Measurements from ENCODE around the gene KLK10. TPM values are rescaled to one million over a fixed set of nuclear protein-coding genes. Genes with fewer than 3 reads are reported as not detected.
A peak's percentile ranks its signal among the peaks of the same experiment; 100 is the strongest.

KLK10 gene
- total RNA-seq, 2 experiments from 2014 or later = not detected

- intact Hi-C loops (cut with micrococcal nuclease) = no loop called here
- CTCF ChIA-PET = no interaction called here
Observed at GRCh38 chr19:51023946-51024345, 4.4 kb upstream of the KLK10 start.

GRCh38 chr19:51022526-51022925, 3.0 kb upstream of the KLK10 start:
- peaks cover 32% of the 10 kb centered on the region for H3K27me3 Mint-ChIP-seq
- H3K36me3 Mint-ChIP-seq = no peaks in the 10 kb centered on the region
- ChIA-PET CTCF (interaction anchor here (2.6 kb wide), 1 partner anchor 73 kb away, joined by 12 read pairs; no protein-coding TSS in a partner anchor), POLR2A (no interaction called here)
- H3K27ac Mint-ChIP-seq = no peak overlapping the region
- DNase-seq = no peak
- H3K9me3 Mint-ChIP-seq = no peaks in the 10 kb centered on the region
- no peak overlapping the region for H3K4me3 Mint-ChIP-seq
- H3K4me1 Mint-ChIP-seq (ENCODE audit: low read depth) = peaks cover 7% of the 10 kb centered on the region
- intact Hi-C loops (cut with micrococcal nuclease) = no loop called here

More at GRCh38 chr19:51023946-51024345, 4.4 kb upstream of the KLK10 start:
- Mint-ChIP-seq H3K4me3 (no peak overlapping the region), H3K36me3 (no peaks in the 10 kb centered on the region), H3K4me1 (ENCODE audit: low read depth) (peaks cover 2% of the 10 kb centered on the region), H3K27me3 (peaks cover 23% of the 10 kb centered on the region), H3K9me3 (no peaks in the 10 kb centered on the region), H3K27ac (no peak overlapping the region)
- DNase-seq = no peak
- POLR2A ChIA-PET = no interaction called here

GRCh38 chr19:51020988-51021651, 1.6 kb upstream of the KLK10 start:
- DNase-seq = peak; percentile 23

GRCh38 chr19:51018745-51019543, 565 bp downstream of the KLK10 start:
- intact Hi-C loops (cut with micrococcal nuclease) = loop anchor here (5.0 kb wide), 1 partner anchor 73 kb away; no protein-coding TSS in a partner anchor
- no peak overlapping the region for H3K4me3 Mint-ChIP-seq
- ChIA-PET CTCF (no interaction called here), POLR2A (no interaction called here)
- H3K27me3 Mint-ChIP-seq = peaks cover 57% of the 10 kb centered on the region
- no peaks in the 10 kb centered on the region for H3K36me3 Mint-ChIP-seq
- no peak overlapping the region for H3K27ac Mint-ChIP-seq
- H3K4me1 Mint-ChIP-seq (ENCODE audit: low read depth) = peaks cover 13% of the 10 kb centered on the region
- no peaks in the 10 kb centered on the region for H3K9me3 Mint-ChIP-seq
- DNase-seq = no peak

More at GRCh38 chr19:51020988-51021651, 1.6 kb upstream of the KLK10 start:
- POLR2A ChIA-PET = no interaction called here
- H3K36me3 Mint-ChIP-seq = no peaks in the 10 kb centered on the region
- H3K27ac Mint-ChIP-seq = no peak overlapping the region
- intact Hi-C loops (cut with micrococcal nuclease) = no loop called here
- CTCF ChIA-PET = interaction anchor here (0.7 to 2.6 kb wide), 7 partner anchors 11 to 137 kb away, joined by 3 to 12 read pairs (median 3); no protein-coding TSS in a partner anchor
- no peaks in the 10 kb centered on the region for H3K9me3 Mint-ChIP-seq
- H3K27me3 Mint-ChIP-seq = peaks cover 39% of the 10 kb centered on the region
- H3K4me1 Mint-ChIP-seq (ENCODE audit: low read depth) = peaks cover 13% of the 10 kb centered on the region
- no peak overlapping the region for H3K4me3 Mint-ChIP-seq

GRCh38 chr19:51016798-51017683, 2.5 kb downstream of the KLK10 start:
- H3K9me3 Mint-ChIP-seq = no peaks in the 10 kb centered on the region
- peaks cover 13% of the 10 kb centered on the region for H3K4me1 Mint-ChIP-seq (ENCODE audit: low read depth)
- H3K36me3 Mint-ChIP-seq = no peaks in the 10 kb centered on the region
- H3K27ac Mint-ChIP-seq = no peak overlapping the region
- POLR2A ChIA-PET = no interaction called here
- DNase-seq = peak; percentile 40
- peaks cover 59% of the 10 kb centered on the region for H3K27me3 Mint-ChIP-seq
- intact Hi-C loops (cut with micrococcal nuclease) = loop anchor here (5.0 kb wide), 1 partner anchor 75 kb away; no protein-coding TSS in a partner anchor
- no peak overlapping the region for H3K4me3 Mint-ChIP-seq
- CTCF ChIA-PET = interaction anchor here (0.8 to 1.5 kb wide), 4 partner anchors 15 to 160 kb away, joined by 3 to 4 read pairs (median 3); no protein-coding TSS in a partner anchor

- CTCF ChIA-PET = interaction anchor here (0.8 kb wide), 1 partner anchor 161 kb away, joined by 3 read pairs; no protein-coding TSS in a partner anchor
- no peaks in the 10 kb centered on the region for H3K9me3 Mint-ChIP-seq
- intact Hi-C loops (cut with micrococcal nuclease) = loop anchor here (5.0 kb wide), 1 partner anchor 77 kb away; no protein-coding TSS in a partner anchor
- POLR2A ChIA-PET = no interaction called here
- H3K27me3 Mint-ChIP-seq = peaks cover 60% of the 10 kb centered on the region
- no peak for DNase-seq
- H3K36me3 Mint-ChIP-seq = no peaks in the 10 kb centered on the region
- no peak overlapping the region for H3K4me3 Mint-ChIP-seq
- H3K27ac Mint-ChIP-seq = no peak overlapping the region
- H3K4me1 Mint-ChIP-seq (ENCODE audit: low read depth) = peaks cover 13% of the 10 kb centered on the region
Observed at GRCh38 chr19:51015691-51016267, 3.7 kb downstream of the KLK10 start.

GRCh38 chr19:51014242-51014641, 5.3 kb downstream of the KLK10 start:
- intact Hi-C loops (cut with micrococcal nuclease) = no loop called here
- H3K9me3 Mint-ChIP-seq = no peaks in the 10 kb centered on the region
- no peaks in the 10 kb centered on the region for H3K36me3 Mint-ChIP-seq
- CTCF ChIA-PET = no interaction called here
- H3K4me3 Mint-ChIP-seq = no peak overlapping the region
- POLR2A ChIA-PET = no interaction called here
- no peak overlapping the region for H3K27ac Mint-ChIP-seq
- H3K4me1 Mint-ChIP-seq (ENCODE audit: low read depth) = peaks cover 11% of the 10 kb centered on the region
- H3K27me3 Mint-ChIP-seq = peaks cover 60% of the 10 kb centered on the region
- DNase-seq = no peak

GRCh38 chr19:51012661-51013190, 6.8 kb downstream of the KLK10 start:
- no peaks in the 10 kb centered on the region for H3K36me3 Mint-ChIP-seq
- POLR2A ChIA-PET = no interaction called here

GRCh38 chr19:51010066-51010795, 9.3 kb downstream of the KLK10 start:
- intact Hi-C loops (cut with micrococcal nuclease) = no loop called here
- H3K36me3 Mint-ChIP-seq = no peaks in the 10 kb centered on the region
- POLR2A ChIA-PET = no interaction called here
- no peak overlapping the region for H3K4me3 Mint-ChIP-seq
- H3K27ac Mint-ChIP-seq = no peak overlapping the region
- CTCF ChIA-PET = interaction anchor here (1.3 kb wide), 1 partner anchor 11 kb away, joined by 3 read pairs; no protein-coding TSS in a partner anchor
- peaks cover 32% of the 10 kb centered on the region for H3K27me3 Mint-ChIP-seq
- H3K4me1 Mint-ChIP-seq (ENCODE audit: low read depth) = no peaks in the 10 kb centered on the region
- DNase-seq = no peak
- H3K9me3 Mint-ChIP-seq = no peaks in the 10 kb centered on the region

More at GRCh38 chr19:51012661-51013190, 6.8 kb downstream of the KLK10 start:
- CTCF ChIA-PET = no interaction called here
- no peak overlapping the region for H3K27ac Mint-ChIP-seq
- no peak for DNase-seq
- no peaks in the 10 kb centered on the region for H3K9me3 Mint-ChIP-seq
- peaks cover 6% of the 10 kb centered on the region for H3K4me1 Mint-ChIP-seq (ENCODE audit: low read depth)
- no peak overlapping the region for H3K4me3 Mint-ChIP-seq
- intact Hi-C loops (cut with micrococcal nuclease) = no loop called here
- peaks cover 53% of the 10 kb centered on the region for H3K27me3 Mint-ChIP-seq

GRCh38 chr19:51009061-51009891, 10.2 kb downstream of the KLK10 start:
- H3K9me3 Mint-ChIP-seq = no peaks in the 10 kb centered on the region
- POLR2A ChIA-PET = no interaction called here
- intact Hi-C loops (cut with micrococcal nuclease) = no loop called here
- DNase-seq = no peak
- peaks cover 25% of the 10 kb centered on the region for H3K27me3 Mint-ChIP-seq
- no peaks in the 10 kb centered on the region for H3K4me1 Mint-ChIP-seq (ENCODE audit: low read depth)
- no peaks in the 10 kb centered on the region for H3K36me3 Mint-ChIP-seq
- CTCF ChIA-PET = no interaction called here
- H3K27ac Mint-ChIP-seq = no peak overlapping the region
- H3K4me3 Mint-ChIP-seq = no peak overlapping the region

Measured in activated CD4-positive, alpha-beta memory T cell treated with anti-CD3 and anti-CD28 coated beads for 36 hours (primary cell).